Osteocyte (in vitro differentiated cells): ENCODE measurements around the gene HOXA13. TPM values are rescaled to one million over a fixed set of nuclear protein-coding genes. Genes with fewer than 3 reads are reported as not detected.

Source experiments
- DNase-seq: peaks from one replicate; pipeline ENCODE4 v3.0.0; 2021; ENCODE audit warnings: mixed read lengths; ENCODE audit not compliant: unreplicated experiment; ENCODE audit errors: extremely low spot score
- H3K27ac Mint-ChIP-seq: one replicate; pipeline ENCODE4 v1.8.0; 2021; ENCODE audit warnings: mild to moderate bottlenecking, mixed read lengths; ENCODE audit not compliant: unreplicated experiment
- H3K27me3 Mint-ChIP-seq: one replicate; pipeline ENCODE4 v1.8.0; 2021; ENCODE audit warnings: mixed read lengths; ENCODE audit not compliant: unreplicated experiment
- H3K36me3 Mint-ChIP-seq: one replicate; pipeline ENCODE4 v1.8.0; 2021; ENCODE audit warnings: mixed read lengths; ENCODE audit not compliant: unreplicated experiment
- H3K4me1 Mint-ChIP-seq: one replicate; pipeline ENCODE4 v1.8.0; 2021; ENCODE audit warnings: mixed read lengths; ENCODE audit not compliant: unreplicated experiment
- H3K4me3 Mint-ChIP-seq: one replicate; pipeline ENCODE4 v1.8.0; 2021; ENCODE audit warnings: mild to moderate bottlenecking, moderate library complexity, mixed read lengths; ENCODE audit not compliant: unreplicated experiment
- H3K9me3 Mint-ChIP-seq: one replicate; pipeline ENCODE4 v1.8.0; 2021; ENCODE audit warnings: mixed read lengths; ENCODE audit not compliant: unreplicated experiment
- total RNA-seq: library from RNA; stranded (reverse); gene quantifications from 2 replicates; pipeline ENCODE4 v1.2.1, GENCODE V29; 2021
- TF ChIP-seq, protein P1 (sequence below): fragments of 200-600 bp; sonication (generic); IDR thresholded peaks from 2 replicates; pipeline ENCODE4 v1.5.0; 2021; ENCODE audit warnings: antibody characterized with exemption, mild to moderate bottlenecking, moderate library complexity

The HOXA13 gene
- total RNA-seq, 1 donor from 2014 or later = not detected

DNA sequence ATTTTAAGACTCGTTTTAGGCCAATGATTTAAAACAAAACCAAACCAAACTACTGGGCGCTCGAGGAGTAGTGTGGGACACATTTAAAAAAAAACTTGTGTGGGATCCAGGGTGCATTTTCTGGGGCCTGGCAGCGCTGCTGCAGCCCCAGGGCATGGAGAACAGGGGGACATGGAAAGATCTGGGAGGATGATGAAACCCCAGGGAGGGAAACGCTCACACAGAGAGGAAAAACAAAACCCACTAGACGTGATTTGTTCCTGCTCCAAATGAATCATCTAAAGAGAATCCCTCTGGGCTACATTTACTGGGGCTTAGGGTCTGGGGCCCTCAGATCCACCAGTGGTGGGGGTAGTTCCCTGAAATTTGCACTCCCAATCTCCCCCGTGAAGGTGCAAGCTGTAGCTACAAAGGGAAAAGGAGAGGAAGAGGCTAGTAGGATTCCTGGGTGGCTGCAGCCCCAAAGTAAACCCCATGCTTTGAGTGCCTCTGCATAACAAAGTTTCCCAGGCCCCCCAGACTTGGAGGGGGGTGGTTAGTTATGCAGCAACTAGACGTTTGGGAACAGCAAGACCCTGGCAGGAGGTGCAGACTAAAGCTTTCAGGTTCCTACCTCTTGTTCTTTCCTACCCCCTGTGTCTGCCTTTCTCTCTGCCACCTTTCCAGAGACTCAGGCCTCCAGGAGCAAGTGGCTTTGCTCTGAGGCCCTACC is 14.5 kb upstream of the HOXA13 start:
- Mint-ChIP-seq H3K27me3 (peaks cover 75% of the 10 kb centered on the region), H3K27ac (no peak overlapping the region), H3K4me3 (no peak overlapping the region)

DNA sequence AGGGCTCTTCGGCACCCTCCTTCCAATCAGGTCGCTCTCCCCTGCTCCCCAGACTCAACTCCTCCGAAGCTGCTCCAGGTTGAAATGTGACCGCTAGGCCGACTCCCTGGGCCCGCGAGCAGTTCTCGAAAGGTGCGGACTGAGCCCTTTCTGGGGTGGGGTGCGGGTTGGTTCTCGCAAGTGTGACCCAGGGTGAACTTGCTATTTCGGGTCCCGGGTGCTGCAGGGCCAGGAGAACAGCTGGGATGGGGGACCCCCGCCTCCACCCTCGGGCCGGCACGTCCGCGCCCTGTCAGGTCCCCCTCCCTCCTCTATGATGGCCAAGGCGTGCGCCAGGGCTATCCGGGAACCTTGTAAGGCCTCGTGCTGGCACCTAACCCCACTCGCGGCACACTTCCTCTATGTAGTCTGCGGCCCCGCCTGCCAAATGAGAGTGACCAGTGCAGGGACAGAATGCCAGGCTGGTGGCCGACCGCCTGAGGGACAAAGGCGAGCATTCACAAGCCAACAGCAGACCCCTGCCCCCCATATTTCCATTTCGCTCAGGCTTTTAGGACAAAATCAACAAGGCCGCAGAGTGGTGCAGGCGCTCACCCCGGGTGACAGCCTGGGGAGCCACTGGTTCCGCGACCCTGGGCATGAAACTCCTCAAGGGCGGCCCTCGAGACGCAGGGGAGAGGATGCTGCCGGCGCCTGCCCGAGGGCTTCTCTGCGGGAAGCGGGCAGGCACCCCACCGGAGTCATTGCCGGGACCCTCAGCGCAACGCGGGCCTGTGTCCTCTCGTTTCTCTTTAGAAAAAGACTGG is 13.7 kb upstream of the HOXA13 start:
- no peak overlapping the region for H3K4me3 Mint-ChIP-seq

More for the DNA sequence above, 14.5 kb upstream of the HOXA13 start:
- TF ChIP-seq, protein P1, sequence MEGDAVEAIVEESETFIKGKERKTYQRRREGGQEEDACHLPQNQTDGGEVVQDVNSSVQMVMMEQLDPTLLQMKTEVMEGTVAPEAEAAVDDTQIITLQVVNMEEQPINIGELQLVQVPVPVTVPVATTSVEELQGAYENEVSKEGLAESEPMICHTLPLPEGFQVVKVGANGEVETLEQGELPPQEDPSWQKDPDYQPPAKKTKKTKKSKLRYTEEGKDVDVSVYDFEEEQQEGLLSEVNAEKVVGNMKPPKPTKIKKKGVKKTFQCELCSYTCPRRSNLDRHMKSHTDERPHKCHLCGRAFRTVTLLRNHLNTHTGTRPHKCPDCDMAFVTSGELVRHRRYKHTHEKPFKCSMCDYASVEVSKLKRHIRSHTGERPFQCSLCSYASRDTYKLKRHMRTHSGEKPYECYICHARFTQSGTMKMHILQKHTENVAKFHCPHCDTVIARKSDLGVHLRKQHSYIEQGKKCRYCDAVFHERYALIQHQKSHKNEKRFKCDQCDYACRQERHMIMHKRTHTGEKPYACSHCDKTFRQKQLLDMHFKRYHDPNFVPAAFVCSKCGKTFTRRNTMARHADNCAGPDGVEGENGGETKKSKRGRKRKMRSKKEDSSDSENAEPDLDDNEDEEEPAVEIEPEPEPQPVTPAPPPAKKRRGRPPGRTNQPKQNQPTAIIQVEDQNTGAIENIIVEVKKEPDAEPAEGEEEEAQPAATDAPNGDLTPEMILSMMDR = no peak
- Mint-ChIP-seq H3K36me3 (no peaks in the 10 kb centered on the region), H3K9me3 (no peaks in the 10 kb centered on the region), H3K4me1 (peaks cover 2% of the 10 kb centered on the region)
- DNase-seq = no peak

DNA sequence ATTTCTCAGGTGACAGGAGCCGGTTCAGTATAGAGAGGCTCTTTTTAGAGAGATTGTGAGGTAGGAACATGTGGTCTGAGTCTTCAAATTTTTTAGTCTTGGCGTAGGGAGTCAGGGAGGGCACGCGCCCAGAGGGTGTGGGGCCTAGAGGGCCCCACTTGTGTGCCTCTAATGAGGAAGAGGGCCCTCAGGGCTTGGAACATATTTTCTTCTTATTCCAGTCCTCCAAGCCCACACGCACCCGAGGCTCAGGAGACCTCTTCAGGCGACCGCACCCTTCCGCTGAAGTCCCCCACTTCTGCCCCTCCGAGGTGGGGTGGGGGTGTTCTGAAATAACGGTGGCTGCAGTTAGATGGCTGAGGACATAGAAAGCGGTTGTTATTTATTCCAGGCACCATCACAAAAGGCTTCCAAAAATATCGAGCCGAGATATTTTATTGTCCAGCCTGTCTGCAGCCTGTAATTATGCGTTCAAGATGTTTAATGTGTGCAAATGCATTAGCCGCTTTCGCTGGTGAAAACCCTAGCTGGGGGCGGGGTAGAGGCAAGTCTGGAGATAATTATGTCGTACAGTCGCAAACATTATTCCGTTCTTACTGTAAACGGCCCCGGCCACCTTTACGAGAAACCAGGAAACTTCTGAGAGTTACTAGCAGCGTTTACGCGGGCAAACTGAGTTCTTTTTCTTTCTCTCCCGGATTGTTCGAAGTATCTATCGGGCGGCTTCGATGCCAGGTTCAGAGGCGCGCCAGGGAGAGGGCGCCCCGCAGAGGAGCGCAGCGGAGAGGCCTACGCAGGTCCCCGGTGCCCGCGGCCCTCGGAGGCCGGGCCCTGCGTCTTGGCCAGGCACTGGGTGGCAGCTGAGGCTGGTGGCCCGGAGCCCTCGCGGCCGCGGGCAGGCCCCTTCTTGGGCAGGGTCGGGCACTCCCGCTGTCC is 12.9 kb upstream of the HOXA13 start:
- Mint-ChIP-seq H3K27ac (no peak overlapping the region), H3K9me3 (no peaks in the 10 kb centered on the region), H3K27me3 (peaks cover 89% of the 10 kb centered on the region), H3K36me3 (no peaks in the 10 kb centered on the region), H3K4me1 (peaks cover 2% of the 10 kb centered on the region), H3K4me3 (no peak overlapping the region)
- no peak for DNase-seq
- TF ChIP-seq, protein P1 = no peak

More for the DNA sequence above, 13.7 kb upstream of the HOXA13 start:
- H3K27me3 Mint-ChIP-seq = peaks cover 83% of the 10 kb centered on the region
- TF ChIP-seq, protein P1 = no peak
- no peak overlapping the region for H3K27ac Mint-ChIP-seq
- H3K36me3 Mint-ChIP-seq = no peaks in the 10 kb centered on the region
- no peaks in the 10 kb centered on the region for H3K9me3 Mint-ChIP-seq
- peaks cover 2% of the 10 kb centered on the region for H3K4me1 Mint-ChIP-seq
- DNase-seq = no peak

DNA sequence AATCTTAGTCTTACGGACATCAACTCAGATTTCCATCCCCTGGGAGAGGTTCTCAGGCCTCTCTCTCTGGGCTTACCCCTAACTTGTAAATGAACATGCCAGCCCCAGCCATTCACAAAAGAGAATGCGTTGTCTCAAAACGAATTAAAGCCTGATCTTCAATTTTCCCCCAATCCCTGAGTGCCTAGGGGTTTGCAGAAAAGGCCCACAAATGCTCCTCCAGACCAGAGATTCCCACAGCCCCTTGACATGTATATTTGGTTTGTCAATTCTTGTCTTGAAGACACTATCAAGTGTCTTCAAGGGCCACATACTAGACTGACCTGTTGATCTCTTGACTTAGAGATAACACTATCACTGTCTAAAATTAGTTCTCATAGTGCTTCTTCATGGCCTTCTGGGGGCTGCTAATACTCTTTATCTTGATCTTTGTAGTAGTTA is 11.9 kb upstream of the HOXA13 start:
- Mint-ChIP-seq H3K4me1 (peaks cover 2% of the 10 kb centered on the region), H3K27ac (no peak overlapping the region), H3K36me3 (no peaks in the 10 kb centered on the region), H3K4me3 (no peak overlapping the region), H3K27me3 (peaks cover 89% of the 10 kb centered on the region), H3K9me3 (no peaks in the 10 kb centered on the region)
- no peak for DNase-seq
- TF ChIP-seq, protein P1 = no peak
